Stimulated activated CD8-positive, alpha-beta memory T cell treated with anti-CD3 and anti-CD28 coated beads, Interleukin-2, amount 100 ng/mL, for 48 hours (primary cell): ENCODE measurements around the gene FBXL2.
"Not testable (repeated sequence)": the region's sequence is repeated elsewhere in the genome, so short reads cannot be mapped to it uniquely, and the experiment has no call there.

Experiments used
- DNase-seq, 2 donors: peaks; one replicate each; pipeline ENCODE4 v3.0.0-alpha.2; 2020; ENCODE audit warnings: low read depth in 2 of 2

Gene FBXL2

GRCh38 chr3:33315826-33316225, 38.6 kb downstream of the FBXL2 start:
- DNase-seq: no peak

GRCh38 chr3:33317963-33318709, 40.9 kb downstream of the FBXL2 start:
- no peak for DNase-seq

GRCh38 chr3:33318710-33319380, 41.6 kb downstream of the FBXL2 start:
- no peak for DNase-seq

- no peak for DNase-seq
These were observed 45.2 kb downstream of the FBXL2 start for GRCh38 chr3:33322412-33322811.

- DNase-seq: no peak
These were observed 54.2 kb downstream of the FBXL2 start for GRCh38 chr3:33331414-33331813.

- DNase-seq: no peak
These were observed 57.1 kb downstream of the FBXL2 start for GRCh38 chr3:33334364-33334763.

GRCh38 chr3:33338936-33339465, 61.8 kb downstream of the FBXL2 start:
- DNase-seq: not testable (repeated sequence)

GRCh38 chr3:33339758-33340157, 62.5 kb downstream of the FBXL2 start:
- no peak for DNase-seq

- DNase-seq: no peak
These were observed 78.4 kb downstream of the FBXL2 start for GRCh38 chr3:33355611-33356010.

GRCh38 chr3:33358172-33358781, 81.0 kb downstream of the FBXL2 start:
- DNase-seq: no peak

- DNase-seq: no peak
These were observed 83.0 kb downstream of the FBXL2 start for GRCh38 chr3:33360136-33360825.

GRCh38 chr3:33363113-33363800, 86.0 kb downstream of the FBXL2 start:
- DNase-seq: no peak

- no peak for DNase-seq
These were observed 86.8 kb downstream of the FBXL2 start for GRCh38 chr3:33364060-33364459.

GRCh38 chr3:33364531-33365128, 87.4 kb downstream of the FBXL2 start:
- no peak for DNase-seq

- peak in 1 of 2 donors; percentile 4 for DNase-seq
These were observed 95.2 kb downstream of the FBXL2 start for GRCh38 chr3:33372218-33373081.

GRCh38 chr3:33373082-33373437, 95.8 kb downstream of the FBXL2 start:
- no peak for DNase-seq

- DNase-seq: no peak
These were observed 100.2 kb downstream of the FBXL2 start for GRCh38 chr3:33377489-33377888.

- DNase-seq: no peak
These were observed 100.7 kb downstream of the FBXL2 start for GRCh38 chr3:33377931-33378330.

- no peak for DNase-seq
These were observed 103.4 kb downstream of the FBXL2 start for GRCh38 chr3:33380653-33381052.

GRCh38 chr3:33383951-33384350, 106.7 kb downstream of the FBXL2 start:
- no peak for DNase-seq
